Panc1 (cell line): Measurements from ENCODE around the gene TEX51. TPM values are rescaled to one million over a fixed set of nuclear protein-coding genes. Genes with fewer than 3 reads are reported as not detected.

ENCODE experiments used
- ATAC-seq: fragments of 200-7000 bp; cut with Tn5 transposase; 2 replicates; pipeline ENCODE4 v1.9.1; 2020; ENCODE audit warnings: mild to moderate bottlenecking, moderate library complexity
- BruUV-seq: library from RNA; stranded (reverse); fragments of 400-500 nt; replicated peaks from 2 replicates; lab custom pipeline; 2021; lab: Mats Ljungman, UMichigan
- CTCF ChIA-PET: fragments of 300-600 bp; sonication (Branson Sonifier 250); formaldehyde crosslinking; loops from one replicate; lab custom pipeline; 2022; ENCODE audit warnings: antibody characterized with exemption; lab: Charles Lee
- POLR2A ChIA-PET: fragments of 300-600 bp; sonication (Branson Sonifier 250); formaldehyde crosslinking; loops from one replicate; lab custom pipeline; 2022; ENCODE audit warnings: antibody characterized with exemption; lab: Charles Lee
- DNase-seq: peaks from one replicate; pipeline ENCODE4 v3.0.0-alpha.2; 2010; ENCODE audit warnings: low read depth, low spot score
- H3K27ac ChIP-seq: 2 replicates; pipeline ENCODE4 v1.5.1; 2011; ENCODE audit warnings: mild to moderate bottlenecking, low read length, inconsistent platforms
- H3K27me3 ChIP-seq: fragments of 200-500 bp; sonication (Bioruptor generic); 2 replicates; pipeline ENCODE4 v1.6.0; 2014; ENCODE audit warnings: low read length, inconsistent platforms; ENCODE audit not compliant: control insufficient read depth, insufficient read depth
- H3K36me3 ChIP-seq: fragments of 200-500 bp; sonication (Bioruptor generic); 2 replicates; pipeline ENCODE4 v1.5.1; 2014; ENCODE audit warnings: inconsistent platforms, mild to moderate bottlenecking, low read length, moderate library complexity; ENCODE audit not compliant: control insufficient read depth, insufficient read depth
- H3K4me1 ChIP-seq: 2 replicates; pipeline ENCODE4 v1.5.1; 2011; ENCODE audit warnings: inconsistent platforms, mild to moderate bottlenecking, low read length, moderate library complexity; ENCODE audit not compliant: control insufficient read depth, insufficient read depth
- H3K4me3 ChIP-seq, 2 experiments: 2 replicates each; pipeline ENCODE4 v1.5.1; 2011 to 2012; ENCODE audit warnings: low read depth in 2 of 2, low read length in 2 of 2, mild to moderate bottlenecking in 2 of 2, inconsistent platforms in 1 of 2, moderate library complexity in 1 of 2
- H3K9me3 ChIP-seq: fragments of 200-500 bp; sonication (Bioruptor generic); 2 replicates; pipeline ENCODE4 v1.5.1; 2014; ENCODE audit warnings: low read depth, mild to moderate bottlenecking, inconsistent platforms, low read length, moderate library complexity; ENCODE audit not compliant: control insufficient read depth, insufficient read depth
- CTCF ChIP-seq: fragments of 450-650 bp; IDR thresholded peaks from 2 replicates; pipeline ENCODE4 v1.5.1; 2017; ENCODE audit warnings: mild to moderate bottlenecking
- POLR2AphosphoS5 ChIP-seq: IDR thresholded peaks from 2 replicates; pipeline ENCODE4 v1.6.1; 2012; ENCODE audit warnings: mild to moderate bottlenecking, low read depth, low read length, moderate library complexity
- SIN3A ChIP-seq: IDR thresholded peaks from 2 replicates; pipeline ENCODE4 v1.6.1; 2012; ENCODE audit warnings: low read depth, mild to moderate bottlenecking, low read length, moderate library complexity, borderline replicate concordance; ENCODE audit not compliant: insufficient read depth
- TCF7L2 ChIP-seq: IDR thresholded peaks from 2 replicates; pipeline ENCODE4 v1.6.1; 2011; ENCODE audit warnings: mild to moderate bottlenecking, low read depth, low read length, inconsistent platforms
- in situ Hi-C: cut with HindIII; loops from 2 replicates; pipeline ENCODE4 v1.10.0; 2016; ENCODE audit warnings: low sequenced_read_pairs, low pct_unique_long_range_greater_than_20kb
- intact Hi-C: fragments of 100-400 bp; cut with micrococcal nuclease; formaldehyde crosslinking; loops from one replicate; pipeline ENCODE4 v1.10.0; 2022; ENCODE audit not compliant: unreplicated experiment
- total RNA-seq: library from RNA; stranded (reverse); gene quantifications from one replicate; pipeline ENCODE4 v1.2.1, GENCODE V29; 2021; ENCODE audit not compliant: unreplicated experiment
- TF ChIP-seq, protein P1 (sequence below), 2 experiments: IDR thresholded peaks; 2 replicates each; pipeline ENCODE4 v1.6.1; 2011 to 2012; ENCODE audit warnings: low read depth in 2 of 2, control low read depth in 1 of 2, low read length in 1 of 2, mild to moderate bottlenecking in 1 of 2, moderate library complexity in 1 of 2; ENCODE audit not compliant: insufficient read depth in 1 of 2

The TEX51 gene
- total RNA-seq, 1 experiment from 2014 or later, result not detected

GRCh38 chr2:126849486-126849885 is 49.2 kb upstream of the TEX51 start:
- Histone ChIP-seq H3K9me3 (no peaks in the 10 kb centered on the region), H3K4me3 (no peak overlapping the region), H3K27me3 (peaks cover 6% of the 10 kb centered on the region), H3K4me1 (no peaks in the 10 kb centered on the region), H3K27ac (no peak overlapping the region), H3K36me3 (no peaks in the 10 kb centered on the region)
- no TSS peak for BruUV-seq
- in situ Hi-C loops (no loop called here), intact Hi-C loops (no loop called here)
- CTCF ChIA-PET, result no interaction called here
- TF ChIP-seq POLR2AphosphoS5, result no peak
- TF ChIP-seq TCF7L2, result no peak
- TF ChIP-seq SIN3A, result no peak
- TF ChIP-seq, protein P1, sequence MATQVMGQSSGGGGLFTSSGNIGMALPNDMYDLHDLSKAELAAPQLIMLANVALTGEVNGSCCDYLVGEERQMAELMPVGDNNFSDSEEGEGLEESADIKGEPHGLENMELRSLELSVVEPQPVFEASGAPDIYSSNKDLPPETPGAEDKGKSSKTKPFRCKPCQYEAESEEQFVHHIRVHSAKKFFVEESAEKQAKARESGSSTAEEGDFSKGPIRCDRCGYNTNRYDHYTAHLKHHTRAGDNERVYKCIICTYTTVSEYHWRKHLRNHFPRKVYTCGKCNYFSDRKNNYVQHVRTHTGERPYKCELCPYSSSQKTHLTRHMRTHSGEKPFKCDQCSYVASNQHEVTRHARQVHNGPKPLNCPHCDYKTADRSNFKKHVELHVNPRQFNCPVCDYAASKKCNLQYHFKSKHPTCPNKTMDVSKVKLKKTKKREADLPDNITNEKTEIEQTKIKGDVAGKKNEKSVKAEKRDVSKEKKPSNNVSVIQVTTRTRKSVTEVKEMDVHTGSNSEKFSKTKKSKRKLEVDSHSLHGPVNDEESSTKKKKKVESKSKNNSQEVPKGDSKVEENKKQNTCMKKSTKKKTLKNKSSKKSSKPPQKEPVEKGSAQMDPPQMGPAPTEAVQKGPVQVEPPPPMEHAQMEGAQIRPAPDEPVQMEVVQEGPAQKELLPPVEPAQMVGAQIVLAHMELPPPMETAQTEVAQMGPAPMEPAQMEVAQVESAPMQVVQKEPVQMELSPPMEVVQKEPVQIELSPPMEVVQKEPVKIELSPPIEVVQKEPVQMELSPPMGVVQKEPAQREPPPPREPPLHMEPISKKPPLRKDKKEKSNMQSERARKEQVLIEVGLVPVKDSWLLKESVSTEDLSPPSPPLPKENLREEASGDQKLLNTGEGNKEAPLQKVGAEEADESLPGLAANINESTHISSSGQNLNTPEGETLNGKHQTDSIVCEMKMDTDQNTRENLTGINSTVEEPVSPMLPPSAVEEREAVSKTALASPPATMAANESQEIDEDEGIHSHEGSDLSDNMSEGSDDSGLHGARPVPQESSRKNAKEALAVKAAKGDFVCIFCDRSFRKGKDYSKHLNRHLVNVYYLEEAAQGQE (IDR thresholded peaks at IDR 0.05; ENCODE audit: insufficient read depth in 1 of 2, low read depth in 2 of 2, low read length in 1 of 2), result no peak
- TF ChIP-seq CTCF, result no peak
- ATAC-seq, result no peak
- POLR2A ChIA-PET, result no interaction called here
- DNase-seq, result no peak

GRCh38 chr2:126849991-126850535 is 48.6 kb upstream of the TEX51 start:
- DNase-seq, result no peak
- no peak for ATAC-seq
- H3K36me3 ChIP-seq, result no peaks in the 10 kb centered on the region
- BruUV-seq, result no TSS peak
- no peak overlapping the region for H3K4me3 ChIP-seq
- H3K4me1 ChIP-seq, result no peaks in the 10 kb centered on the region
- in situ Hi-C loops (no loop called here), intact Hi-C loops (no loop called here)
- no peaks in the 10 kb centered on the region for H3K9me3 ChIP-seq
- ChIA-PET POLR2A (no interaction called here), CTCF (no interaction called here)
- no peak for TF ChIP-seq CTCF
- TF ChIP-seq TCF7L2, result no peak
- TF ChIP-seq POLR2AphosphoS5, result no peak
- no peak for TF ChIP-seq SIN3A
- TF ChIP-seq, protein P1 (IDR thresholded peaks at IDR 0.05; ENCODE audit: insufficient read depth in 1 of 2, low read depth in 2 of 2, low read length in 1 of 2), result no peak
- H3K27me3 ChIP-seq, result peaks cover 6% of the 10 kb centered on the region
- no peak overlapping the region for H3K27ac ChIP-seq
